HG02642 (cell line): ENCODE results near the gene GNA15.
A peak's percentile ranks its signal among the peaks of the same experiment; 100 is the strongest.
"Not testable (repeated sequence)": the region's sequence is repeated elsewhere in the genome, so short reads cannot be mapped to it uniquely, and the experiment has no call there.

Source experiments
- ATAC-seq: cut with Tn5 transposase; IDR thresholded peaks from one replicate; pipeline ENCODE4 v1.9.1; 2021; ENCODE audit warnings: mild to moderate bottlenecking; ENCODE audit not compliant: unreplicated experiment, poor library complexity

Gene GNA15

DNA sequence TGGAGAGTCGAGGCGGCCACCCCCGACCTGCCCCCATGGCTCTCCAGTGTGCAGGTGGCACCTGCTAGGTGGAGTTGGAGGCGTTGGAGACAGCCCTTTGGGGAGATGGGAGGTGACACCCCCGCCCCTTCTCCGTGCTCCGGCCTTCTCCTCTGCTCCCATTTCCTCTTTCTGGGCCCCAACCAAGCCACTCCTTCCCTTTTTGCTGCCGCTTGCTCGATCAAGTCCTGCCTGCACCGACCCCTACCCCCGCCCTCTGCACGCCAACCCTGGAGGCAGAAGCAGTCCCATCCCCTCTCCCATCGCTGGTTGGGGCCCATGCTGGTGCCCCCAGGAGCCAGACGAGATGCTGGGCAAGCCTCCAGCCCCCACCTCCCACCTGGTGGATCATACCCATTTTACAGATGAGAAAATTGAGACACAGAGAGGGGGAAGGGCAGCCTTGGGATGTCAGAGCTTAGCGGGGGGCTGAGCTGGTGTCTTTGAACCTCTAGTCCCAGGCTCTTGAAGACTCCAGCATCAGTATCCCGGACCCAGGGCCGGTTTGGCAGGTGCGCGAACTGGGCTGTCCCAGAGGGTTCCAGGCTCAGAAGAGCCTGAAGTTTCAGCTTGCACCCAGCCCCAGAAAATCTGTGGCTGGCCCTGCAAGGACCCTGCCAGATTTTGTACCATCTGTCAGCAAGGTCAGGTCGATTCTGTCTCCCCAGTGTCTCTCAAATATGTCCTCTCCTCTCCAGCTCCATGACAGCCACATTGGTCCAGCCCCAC is 10.3 kb downstream of the GNA15 start:
- ATAC-seq: no peak

DNA sequence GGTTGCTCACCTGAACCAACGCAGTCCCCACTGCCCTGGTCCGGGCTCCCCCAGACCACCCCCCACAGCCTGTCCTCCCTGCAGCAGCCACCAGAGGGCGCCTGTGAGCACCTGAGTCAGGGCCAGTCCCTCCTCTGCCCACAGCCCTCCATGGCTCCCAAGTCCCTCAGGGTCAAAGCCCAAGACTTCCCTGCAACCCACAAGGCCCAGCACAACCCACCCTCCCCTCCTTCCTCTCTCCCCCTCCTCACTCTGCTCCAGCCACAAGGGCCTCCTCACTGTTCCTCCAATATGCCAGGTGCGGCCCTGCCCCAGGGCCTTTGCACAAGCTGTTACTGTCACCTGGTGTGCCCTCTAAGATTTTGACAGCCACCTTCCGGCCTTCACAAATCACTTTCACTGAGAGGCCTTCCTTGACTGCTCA is 10.9 kb downstream of the GNA15 start:
- ATAC-seq: no peak

DNA sequence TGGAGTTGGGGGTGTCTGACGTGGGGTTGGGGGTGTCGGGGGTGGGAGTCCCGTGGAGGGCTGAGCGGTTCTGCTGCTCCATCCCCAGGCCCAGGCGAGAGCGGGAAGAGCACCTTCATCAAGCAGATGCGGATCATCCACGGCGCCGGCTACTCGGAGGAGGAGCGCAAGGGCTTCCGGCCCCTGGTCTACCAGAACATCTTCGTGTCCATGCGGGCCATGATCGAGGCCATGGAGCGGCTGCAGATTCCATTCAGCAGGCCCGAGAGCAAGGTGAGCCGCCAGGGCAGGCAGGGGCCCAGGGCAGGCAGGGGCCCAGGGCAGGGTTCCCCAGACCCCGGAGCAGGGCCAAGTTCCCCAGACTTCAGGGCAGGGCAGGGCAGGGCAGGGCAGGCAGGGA is 12.7 kb downstream of the GNA15 start:
- ATAC-seq: no peak

DNA sequence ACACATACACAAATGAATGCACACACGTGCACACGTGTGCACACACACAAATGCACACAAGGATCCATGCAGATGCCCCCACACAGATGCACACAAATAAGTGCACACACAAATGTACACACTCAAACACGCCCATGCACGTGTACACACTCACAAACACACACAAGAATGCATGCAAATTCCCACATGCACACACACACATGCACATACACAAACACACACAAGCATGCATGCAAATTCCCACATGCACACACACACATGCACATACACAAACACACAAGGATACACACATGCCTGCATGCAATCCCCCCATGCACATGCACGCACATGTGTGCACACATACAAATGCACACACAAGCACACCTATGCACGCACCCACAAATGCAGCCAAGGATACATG is 13.3 kb downstream of the GNA15 start:
- no peak for ATAC-seq

DNA sequence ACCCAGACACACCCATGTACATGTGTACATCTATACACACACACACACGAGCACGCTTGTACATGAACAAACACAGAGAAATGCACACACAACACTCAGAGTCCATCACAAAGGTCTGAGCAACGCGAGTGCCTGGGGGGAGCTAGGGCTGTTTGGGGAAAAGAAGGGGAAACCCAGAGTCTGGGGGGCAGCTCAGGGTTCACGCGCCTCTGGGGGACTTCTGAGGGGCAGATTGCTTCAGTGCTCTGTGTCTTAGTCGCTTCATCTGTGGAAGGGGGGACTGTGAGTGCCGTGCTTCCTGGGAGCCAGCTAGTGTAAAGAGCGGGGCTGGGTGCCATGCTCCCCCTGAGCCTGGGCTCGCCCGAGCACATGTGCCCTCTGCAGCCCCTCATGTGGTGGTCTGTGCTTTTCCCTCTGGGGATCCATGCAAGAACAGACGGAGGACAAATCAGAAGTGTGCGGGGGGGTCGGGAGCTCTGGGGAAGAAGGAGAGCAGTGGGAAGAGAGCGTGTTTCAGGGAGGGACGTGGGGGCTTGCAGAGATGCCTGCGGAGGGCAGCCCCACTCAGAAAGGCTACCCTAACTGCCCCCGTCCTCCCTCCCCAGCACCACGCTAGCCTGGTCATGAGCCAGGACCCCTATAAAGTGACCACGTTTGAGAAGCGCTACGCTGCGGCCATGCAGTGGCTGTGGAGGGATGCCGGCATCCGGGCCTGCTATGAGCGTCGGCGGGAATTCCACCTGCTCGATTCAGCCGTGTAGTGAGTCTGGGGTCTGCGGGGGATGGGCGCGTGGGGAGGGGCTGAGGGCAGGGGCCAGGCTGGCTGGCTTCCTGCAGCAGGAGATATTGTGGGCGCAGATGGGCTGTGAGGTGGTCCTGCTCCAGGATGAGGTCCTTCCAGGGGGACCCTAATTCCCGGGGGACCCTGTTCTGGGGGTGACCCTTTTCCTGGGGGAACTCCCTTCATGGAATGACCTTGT is 14.0 kb downstream of the GNA15 start:
- no peak for ATAC-seq

DNA sequence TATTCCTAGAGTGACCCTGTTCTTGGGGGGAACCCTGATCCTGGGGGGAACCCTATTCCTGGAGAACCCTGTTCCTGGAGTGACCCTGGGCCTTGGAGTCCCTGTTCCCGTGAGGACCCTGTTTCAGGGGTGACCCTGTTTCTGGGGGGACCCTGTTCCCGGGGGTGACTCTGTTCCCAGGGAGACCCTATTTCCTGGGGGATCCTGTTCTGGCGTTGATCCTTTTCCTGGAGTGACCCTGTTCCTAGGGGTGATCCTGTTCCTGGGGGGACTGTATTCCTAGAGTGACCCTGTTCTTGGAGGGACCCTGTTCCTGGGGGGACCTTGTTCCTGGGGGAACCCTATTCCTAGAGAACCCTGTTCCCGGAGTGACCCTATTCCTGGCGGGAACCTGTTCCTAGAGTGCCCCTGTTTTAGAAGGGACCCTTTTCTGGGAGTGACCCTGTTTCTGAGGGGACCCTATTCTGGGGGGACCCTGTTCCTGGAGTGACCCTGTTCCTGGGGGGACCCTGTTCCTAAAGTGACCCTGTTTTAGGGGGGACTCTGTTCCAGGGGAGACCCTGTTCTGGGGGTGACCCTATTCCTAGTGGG is 15.0 kb downstream of the GNA15 start:
- no peak for ATAC-seq

DNA sequence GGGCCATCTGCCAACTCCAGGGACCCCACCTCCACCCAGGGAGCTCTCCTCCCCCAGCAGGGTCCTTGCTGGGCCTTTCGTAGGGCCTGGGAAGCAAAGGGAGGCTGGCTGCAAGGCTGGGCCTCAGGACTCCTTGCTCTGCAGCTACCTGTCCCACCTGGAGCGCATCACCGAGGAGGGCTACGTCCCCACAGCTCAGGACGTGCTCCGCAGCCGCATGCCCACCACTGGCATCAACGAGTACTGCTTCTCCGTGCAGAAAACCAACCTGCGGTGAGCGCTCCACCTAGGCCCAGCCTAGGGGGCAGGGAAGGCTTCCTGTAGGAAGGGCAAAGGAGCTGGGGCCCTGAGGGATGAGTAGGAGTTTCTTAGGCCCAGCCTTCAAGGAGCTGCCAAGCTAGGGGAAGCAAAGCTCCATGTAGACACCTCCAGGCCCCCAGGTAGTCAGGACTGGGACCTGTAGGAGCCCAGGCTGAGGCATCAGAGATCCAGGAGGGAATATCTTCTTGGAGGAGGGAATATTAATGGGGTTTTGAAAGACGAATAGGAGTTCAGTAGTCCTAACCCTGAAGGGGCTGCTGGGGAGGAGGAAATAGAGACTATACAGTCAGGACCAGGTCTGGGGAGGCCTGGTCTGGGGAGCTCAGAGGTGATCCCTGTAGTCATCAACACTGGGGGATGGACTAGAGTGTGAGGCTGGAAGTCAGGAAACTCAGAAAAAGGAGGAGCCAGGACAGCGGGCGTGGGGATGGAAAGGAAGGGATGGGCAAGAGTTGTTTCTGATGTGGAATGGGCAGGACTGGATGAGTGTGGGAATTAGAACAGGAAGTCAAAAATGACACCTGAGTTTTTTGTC is 16.0 kb downstream of the GNA15 start:
- ATAC-seq: no peak

DNA sequence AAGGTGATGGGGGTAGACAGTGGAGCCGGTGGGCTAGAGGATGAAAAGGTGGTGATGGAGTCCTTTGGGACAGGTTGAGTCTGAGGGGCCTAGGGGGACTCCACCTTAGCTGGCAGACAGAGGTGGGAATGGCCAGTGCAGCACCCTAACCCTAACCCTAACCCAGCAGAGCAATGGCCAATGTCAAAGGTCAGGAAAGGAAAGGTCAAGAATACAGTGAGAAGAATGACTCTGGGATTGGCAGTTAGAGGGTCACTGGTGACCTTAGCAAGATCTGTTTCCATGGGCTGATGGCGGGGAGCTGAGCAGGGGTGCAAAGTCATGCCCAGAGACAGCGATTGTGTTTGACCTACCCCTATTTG is 16.6 kb downstream of the GNA15 start:
- no peak for ATAC-seq

DNA sequence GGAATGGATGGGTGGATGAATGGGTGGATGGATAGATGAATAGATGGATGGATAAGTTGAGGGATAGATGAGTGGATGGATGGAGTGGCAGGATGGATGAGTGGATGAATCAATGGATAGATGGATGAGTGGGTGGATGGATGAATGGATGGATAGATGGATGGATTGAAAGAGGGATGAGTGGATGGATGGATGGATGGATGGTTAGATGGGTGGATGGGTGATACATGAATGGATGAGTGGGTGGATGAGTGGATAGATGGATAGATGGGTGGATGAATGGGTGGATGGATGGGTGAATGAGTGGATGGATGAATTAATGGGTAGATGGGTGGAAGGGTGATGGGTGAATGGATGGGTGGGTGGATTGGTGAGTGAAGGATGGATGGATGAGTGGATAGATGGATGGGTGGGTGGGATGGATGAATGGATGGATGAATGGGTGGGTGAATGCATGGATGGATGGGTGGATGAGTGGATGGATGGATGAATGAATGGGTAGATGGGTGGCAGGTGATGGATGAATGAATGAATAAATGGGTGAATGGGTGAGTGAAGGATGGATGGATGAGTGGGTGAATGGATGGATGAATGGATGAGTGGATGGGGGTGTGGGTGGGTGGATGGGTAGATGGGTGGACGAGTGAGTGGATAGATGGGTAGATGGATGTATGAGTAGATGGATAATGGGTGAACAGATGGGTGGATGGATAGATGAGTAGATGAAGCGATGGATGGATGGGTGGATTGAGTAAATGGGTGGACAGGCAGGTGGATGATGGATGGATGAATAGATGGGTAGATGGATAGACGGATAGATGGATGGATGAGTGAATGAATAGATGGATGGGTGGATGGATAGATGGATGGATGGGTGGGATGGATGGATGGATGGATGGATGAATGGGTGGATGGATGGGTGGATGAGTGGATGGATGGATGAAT is 17.7 kb downstream of the GNA15 start:
- ATAC-seq: no peak

DNA sequence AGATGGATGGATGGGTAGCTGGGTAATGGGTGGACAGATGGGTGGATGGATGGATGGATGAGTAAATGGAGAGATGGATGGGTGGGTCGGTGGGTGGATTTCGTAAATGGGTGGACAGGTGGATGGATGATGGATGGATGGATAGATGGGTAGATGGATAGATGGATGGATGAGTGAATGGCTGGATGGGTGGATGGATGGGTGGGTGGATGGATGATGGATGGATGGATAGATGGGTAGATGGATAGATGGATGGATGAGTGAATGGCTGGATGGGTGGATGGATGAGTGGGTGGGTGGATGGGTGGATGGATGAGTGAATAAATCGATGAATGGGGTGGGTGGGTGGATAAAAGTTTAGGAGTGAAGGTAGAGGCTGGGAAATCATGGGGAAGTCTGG is 18.6 kb downstream of the GNA15 start:
- ATAC-seq: not testable (repeated sequence)

DNA sequence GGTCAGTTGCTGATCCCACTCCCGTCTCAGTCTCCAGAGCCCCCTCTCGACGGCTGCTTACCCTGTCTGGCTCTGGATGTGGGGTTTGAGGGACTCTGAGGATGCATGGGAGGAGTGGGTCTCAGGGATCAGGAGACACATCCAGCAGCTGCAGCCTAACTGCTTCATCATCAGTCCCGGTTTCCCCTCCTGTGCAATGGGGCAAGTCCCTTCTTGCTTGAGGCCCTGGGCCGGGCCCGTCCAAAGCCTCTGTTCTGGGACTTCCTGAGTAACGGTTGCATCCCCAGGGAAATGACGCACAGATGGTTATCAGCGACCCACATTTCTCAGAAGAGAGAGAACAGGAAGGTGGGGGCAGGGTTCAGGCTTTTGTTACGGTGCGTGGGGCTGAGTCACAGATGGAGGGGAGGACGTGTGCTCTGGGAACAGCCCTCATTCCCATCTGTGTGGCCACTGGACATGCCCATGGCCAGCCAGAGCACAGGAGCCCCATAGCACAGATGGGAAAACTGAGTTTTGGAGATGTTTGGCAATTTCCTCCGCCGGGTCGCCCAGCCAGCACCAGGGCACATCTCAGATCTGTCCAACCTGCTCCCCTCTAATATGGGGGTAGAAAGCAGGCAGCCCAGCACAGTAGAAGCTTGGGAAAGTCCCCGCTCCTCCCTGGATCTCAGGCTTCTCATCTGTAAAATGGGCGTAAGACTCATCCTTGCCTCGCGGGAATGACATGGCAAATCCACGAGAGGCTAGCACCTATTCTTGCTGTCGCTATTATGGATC is 19.3 kb downstream of the GNA15 start:
- ATAC-seq: peak; percentile 84

DNA sequence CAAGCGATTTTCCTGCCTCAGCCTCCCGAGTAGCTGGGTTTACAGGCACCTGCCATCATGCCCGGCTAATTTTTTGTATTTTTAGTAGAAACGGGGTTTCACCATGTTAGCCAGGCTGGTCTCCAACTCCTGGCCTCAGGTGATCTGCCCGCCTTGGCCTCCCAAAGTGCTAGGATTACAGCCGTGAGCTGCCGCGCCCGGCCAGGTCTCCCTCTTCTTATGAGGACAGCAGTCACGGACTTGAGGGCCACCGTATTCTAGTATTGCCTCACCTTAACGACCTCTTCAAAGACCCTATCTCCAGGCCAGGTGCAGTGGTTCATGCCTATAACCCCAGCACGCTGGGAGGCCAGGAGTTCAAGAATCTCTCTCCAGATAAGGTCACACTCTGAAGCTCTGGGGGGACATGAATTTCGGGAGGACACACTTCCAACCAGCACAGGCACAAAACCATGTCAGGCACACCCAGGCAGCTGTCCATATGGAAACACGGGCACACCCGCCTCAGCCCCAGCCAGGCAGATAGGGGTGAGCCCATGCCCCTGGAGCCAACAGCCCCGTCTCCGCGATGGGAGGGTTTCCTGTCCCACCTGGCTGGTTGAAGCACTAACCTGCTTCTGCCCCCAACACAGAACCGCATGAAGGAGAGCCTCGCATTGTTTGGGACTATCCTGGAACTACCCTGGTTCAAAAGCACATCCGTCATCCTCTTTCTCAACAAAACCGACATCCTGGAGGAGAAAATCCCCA is 21.4 kb downstream of the GNA15 start:
- no peak for ATAC-seq

DNA sequence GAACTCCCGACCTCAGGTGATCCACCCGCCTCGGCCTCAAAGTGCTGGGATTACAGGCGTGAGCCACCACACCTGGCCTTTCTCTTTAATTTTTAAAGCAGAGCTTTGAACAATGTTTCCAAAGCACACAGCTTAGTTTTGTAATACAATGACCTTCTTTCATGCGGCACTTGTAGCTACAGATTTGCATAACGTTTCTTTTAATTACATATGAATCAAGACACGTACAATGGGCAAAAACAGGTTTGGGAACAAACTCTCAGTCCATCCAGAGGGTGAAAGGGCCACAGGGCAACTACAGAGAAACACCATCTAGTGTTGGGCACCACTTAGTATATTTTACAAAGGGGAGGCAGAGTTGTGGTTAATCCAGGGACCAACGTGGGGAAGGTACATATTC is 23.7 kb downstream of the GNA15 start:
- ATAC-seq: no peak

DNA sequence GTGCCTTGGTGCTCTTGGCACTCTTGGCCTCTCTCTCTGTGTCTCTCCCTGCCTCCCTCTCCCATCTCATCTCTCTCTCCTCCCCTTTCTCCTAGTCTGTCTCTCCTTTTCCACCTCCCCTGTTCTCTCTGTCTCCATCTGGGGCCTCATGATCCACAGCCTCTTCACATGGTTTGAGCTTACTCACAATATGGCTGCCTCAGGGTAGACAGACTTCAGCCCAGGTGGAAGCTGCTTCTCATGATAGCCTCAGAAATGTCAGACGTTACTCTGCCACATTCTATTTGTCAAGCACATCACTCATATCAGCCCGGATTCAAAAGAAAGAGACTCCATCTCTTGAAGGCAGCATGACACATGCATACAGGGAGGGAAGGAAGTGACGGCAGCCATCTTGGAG is 24.4 kb downstream of the GNA15 start:
- no peak for ATAC-seq

DNA sequence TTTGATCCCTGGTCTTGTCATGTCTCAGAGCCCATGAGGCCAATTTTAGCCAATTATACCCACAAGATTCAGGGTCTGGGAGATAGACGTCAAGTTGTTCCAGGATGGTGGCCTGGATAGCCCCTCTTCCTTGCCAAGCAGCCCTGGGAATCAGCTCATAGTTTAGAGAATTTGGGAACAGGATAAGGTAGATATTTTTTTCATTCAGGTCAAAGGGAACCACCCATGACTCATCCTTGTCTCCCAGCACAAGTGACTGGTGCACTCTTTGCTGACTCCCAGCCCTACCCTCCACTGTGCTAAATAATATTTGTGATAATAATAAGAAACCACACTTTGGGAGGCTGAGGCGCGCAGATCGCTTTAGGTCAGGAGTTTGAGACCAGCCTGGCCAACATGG is 25.6 kb downstream of the GNA15 start:
- ATAC-seq: no peak

DNA sequence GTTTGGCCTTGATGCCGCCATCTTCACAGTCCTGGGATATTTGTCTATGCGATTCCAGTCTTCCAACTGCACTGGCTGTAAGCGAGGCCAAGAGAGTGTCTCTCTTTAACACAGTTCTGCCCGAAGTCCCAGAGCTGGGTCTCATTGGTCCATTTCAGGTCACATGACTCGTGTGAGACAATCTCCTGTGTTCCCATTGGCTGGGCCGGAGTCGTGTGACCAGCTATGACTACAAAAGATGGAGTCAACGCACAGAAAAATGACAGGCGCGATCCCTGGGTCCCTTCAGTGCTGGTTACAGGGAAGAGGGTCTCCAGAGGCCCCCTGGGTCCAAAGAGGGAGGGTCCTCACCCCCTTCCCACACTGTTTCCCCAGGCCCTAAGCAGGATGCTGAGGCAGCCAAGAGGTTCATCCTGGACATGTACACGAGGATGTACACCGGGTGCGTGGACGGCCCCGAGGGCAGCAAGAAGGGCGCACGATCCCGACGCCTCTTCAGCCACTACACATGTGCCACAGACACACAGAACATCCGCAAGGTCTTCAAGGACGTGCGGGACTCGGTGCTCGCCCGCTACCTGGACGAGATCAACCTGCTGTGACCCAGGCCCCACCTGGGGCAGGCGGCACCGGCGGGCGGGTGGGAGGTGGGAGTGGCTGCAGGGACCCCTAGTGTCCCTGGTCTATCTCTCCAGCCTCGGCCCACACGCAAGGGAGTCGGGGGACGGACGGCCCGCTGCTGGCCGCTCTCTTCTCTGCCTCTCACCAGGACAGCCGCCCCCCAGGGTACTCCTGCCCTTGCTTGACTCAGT is 26.8 kb downstream of the GNA15 start:
- no peak for ATAC-seq
